ENCODE data around the gene PLK5.

The PLK5 gene

GRCh38 chr19:1502433-1503088, 21.3 kb upstream of the PLK5 start:
- H3K27me3 ChIP-seq (replicated peaks), result peaks cover 20% of the 10 kb centered on the region
- no peak for DNase-seq
- no peak for TF ChIP-seq CTCF (IDR thresholded peaks at IDR 0.05; ENCODE audit: low read depth, low read length, missing control alignments)
- no peaks in the 10 kb centered on the region for H3K36me3 ChIP-seq (replicated peaks)
- in situ Hi-C loops (cut with HindIII; ENCODE audit: low pct_ligation_motif_present, low sequenced_read_pairs), result no loop called here
- H3K4me3 ChIP-seq (ENCODE audit: low read depth, low read length), result no peak overlapping the region
- no peak overlapping the region for H3K27ac ChIP-seq

GRCh38 chr19:1503089-1503924, 20.6 kb upstream of the PLK5 start:
- peak; percentile 14 for DNase-seq
- H3K4me3 ChIP-seq (ENCODE audit: low read depth, low read length), result no peak overlapping the region

GRCh38 chr19:1503925-1504773, 19.7 kb upstream of the PLK5 start:
- DNase-seq, result no peak
- in situ Hi-C loops (cut with HindIII; ENCODE audit: low pct_ligation_motif_present, low sequenced_read_pairs), result no loop called here
- TF ChIP-seq CTCF (IDR thresholded peaks at IDR 0.05; ENCODE audit: low read depth, low read length, missing control alignments), result no peak
- Histone ChIP-seq H3K27ac (no peak overlapping the region), H3K4me3 (ENCODE audit: low read depth, low read length) (no peak overlapping the region), H3K36me3 (replicated peaks) (no peaks in the 10 kb centered on the region), H3K27me3 (replicated peaks) (peaks cover 20% of the 10 kb centered on the region)

More at GRCh38 chr19:1503089-1503924, 20.6 kb upstream of the PLK5 start:
- no peaks in the 10 kb centered on the region for H3K36me3 ChIP-seq (replicated peaks)
- peak; percentile 73 for TF ChIP-seq CTCF (IDR thresholded peaks at IDR 0.05; ENCODE audit: low read depth, low read length, missing control alignments)
- no peak overlapping the region for H3K27ac ChIP-seq
- H3K27me3 ChIP-seq (replicated peaks), result peaks cover 20% of the 10 kb centered on the region
- in situ Hi-C loops (cut with HindIII; ENCODE audit: low pct_ligation_motif_present, low sequenced_read_pairs), result no loop called here

- H3K27ac ChIP-seq, result no peak overlapping the region
- DNase-seq, result no peak
- in situ Hi-C loops (cut with HindIII; ENCODE audit: low pct_ligation_motif_present, low sequenced_read_pairs), result no loop called here
- peaks cover 20% of the 10 kb centered on the region for H3K27me3 ChIP-seq (replicated peaks)
- H3K36me3 ChIP-seq (replicated peaks), result no peaks in the 10 kb centered on the region
- no peak for TF ChIP-seq CTCF (IDR thresholded peaks at IDR 0.05; ENCODE audit: low read depth, low read length, missing control alignments)
- H3K4me3 ChIP-seq (ENCODE audit: low read depth, low read length), result no peak overlapping the region
These were observed 18.9 kb upstream of the PLK5 start for GRCh38 chr19:1505012-1505411.

GRCh38 chr19:1505991-1506881, 17.6 kb upstream of the PLK5 start:
- peaks cover 20% of the 10 kb centered on the region for H3K27me3 ChIP-seq (replicated peaks)
- H3K27ac ChIP-seq, result no peak overlapping the region
- no peak overlapping the region for H3K4me3 ChIP-seq (ENCODE audit: low read depth, low read length)
- no peak for TF ChIP-seq CTCF (IDR thresholded peaks at IDR 0.05; ENCODE audit: low read depth, low read length, missing control alignments)
- in situ Hi-C loops (cut with HindIII; ENCODE audit: low pct_ligation_motif_present, low sequenced_read_pairs), result no loop called here
- no peak for DNase-seq
- H3K36me3 ChIP-seq (replicated peaks), result no peaks in the 10 kb centered on the region

Data from brain microvascular endothelial cell (primary cell).